Tibial nerve (tissue), 4 donors: ENCODE results near the gene FEZF1. TPM values are rescaled to one million over a fixed set of nuclear protein-coding genes. Genes with fewer than 3 reads are reported as not detected.
A peak's percentile ranks its signal among the peaks of the same experiment; 100 is the strongest.

Experiments used
- DNase-seq, 2 donors: peaks; one replicate each; pipeline ENCODE4 v3.0.0-alpha.2; 2019; ENCODE audit warnings: low spot score in 2 of 2
- H3K27ac ChIP-seq, 4 donors: fragments of 200-600 bp; sonication (generic) in 3 of 4; one replicate each; pipeline ENCODE4 v1.5.1; 2017 to 2019; ENCODE audit warnings: mild to moderate bottlenecking in 1 of 4
- H3K27me3 ChIP-seq, 2 donors: fragments of 200-600 bp; sonication (generic) in 1 of 2; one replicate each; pipeline versions ENCODE4 v1.5.1 to v1.6.0; 2017 to 2019
- H3K36me3 ChIP-seq, 3 donors: fragments of 200-600 bp; sonication (generic); one replicate each; pipeline ENCODE4 v1.5.1; 2018 to 2019
- H3K4me1 ChIP-seq, 4 donors: fragments of 200-600 bp; sonication (generic) in 3 of 4; one replicate each; pipeline ENCODE4 v1.5.1; 2017 to 2019
- H3K4me3 ChIP-seq, 4 donors: fragments of 200-600 bp; sonication (generic) in 3 of 4; one replicate each; pipeline ENCODE4 v1.5.1; 2017 to 2019; ENCODE audit warnings: mild to moderate bottlenecking in 1 of 4, moderate library complexity in 1 of 4
- H3K9me3 ChIP-seq, 4 donors: fragments of 200-600 bp; sonication (generic) in 3 of 4; one replicate each; pipeline ENCODE4 v1.5.1; 2017 to 2019
- CTCF ChIP-seq, 5 experiments: fragments of 200-600 bp in 3 of 5; fragments of 450-650 bp in 2 of 5; sonication (generic) in 3 of 5; IDR thresholded peaks; one replicate each; pipeline ENCODE4 v1.5.1; 2016 to 2019; ENCODE audit warnings: antibody characterized with exemption in 5 of 5, mild to moderate bottlenecking in 3 of 5, moderate library complexity in 2 of 5
- EP300 ChIP-seq, 2 donors: sonication (generic); formaldehyde crosslinking; IDR thresholded peaks; one replicate each; pipeline ENCODE4 v1.6.1; 2017; ENCODE audit warnings: antibody characterized with exemption in 2 of 2, mild to moderate bottlenecking in 1 of 2
- POLR2A ChIP-seq, 2 donors: fragments of 450-650 bp; IDR thresholded peaks; one replicate each; pipeline ENCODE4 v1.6.1; 2017; ENCODE audit warnings: antibody characterized with exemption in 2 of 2, mild to moderate bottlenecking in 2 of 2, moderate library complexity in 2 of 2
- whole genome bisulfite sequencing, 2 donors: methylation state at CpG; one replicate each; pipeline ENCODE4 v1.1.5; 2018; 5-methylcytosine and 5-hydroxymethylcytosine counted together
- total RNA-seq, 4 donors: library from RNA; depleted of rRNA; stranded (reverse); fragments of >200 nt; gene quantifications; one replicate each; pipeline ENCODE4 v1.1.0, GENCODE V29; 2016

The FEZF1 gene
- under 1 TPM in 1 of 4 donors, not detected in 3; 0.22 TPM for total RNA-seq

GRCh38 chr7:122304319-122304975, at the start of gene FEZF1:
Gene FEZF1, minus strand, starts transcription at chr7:122304750. Its CDS starts 313 bp downstream, at chr7:122304437.
- TF ChIP-seq EP300 (IDR thresholded peaks at IDR 0.05), result no peak
- no peak for TF ChIP-seq CTCF (IDR thresholded peaks at IDR 0.05)
- TF ChIP-seq POLR2A (IDR thresholded peaks at IDR 0.05), result no peak
- Histone ChIP-seq H3K27me3 (peaks cover 9 to 100% of the 10 kb centered on the region in 2 donors), H3K27ac (no peak within 1 kb of the TSS), H3K36me3 (no peaks in the 10 kb centered on the region), H3K9me3 (no peaks in the 10 kb centered on the region), H3K4me1 (peaks cover 0 to 69% (median 20%) of the 10 kb centered on the region in 4 donors), H3K4me3 (peak within 1 kb of the TSS; percentile 5 to 35 (median 12))
- no peak for DNase-seq
- WGBS, 2 donors, result 5 to 7% methylated on average over 24 to 31 of the region's 35 CpGs

GRCh38 chr7:122352454-122352853, 47.9 kb upstream of the FEZF1 start:
- H3K36me3 ChIP-seq, result no peaks in the 10 kb centered on the region
- no peak for DNase-seq
- no peak overlapping the region for H3K4me3 ChIP-seq
- no peak for TF ChIP-seq POLR2A (IDR thresholded peaks at IDR 0.05)
- no peak for TF ChIP-seq EP300 (IDR thresholded peaks at IDR 0.05)
- no peak for TF ChIP-seq CTCF (IDR thresholded peaks at IDR 0.05)
- H3K4me1 ChIP-seq, result no peaks in the 10 kb centered on the region
- 45% methylated on average over 3 of the region's 3 CpGs for WGBS, 2 donors
- H3K9me3 ChIP-seq, result no peaks in the 10 kb centered on the region
- H3K27ac ChIP-seq, result no peak overlapping the region
- H3K27me3 ChIP-seq, result no peaks in the 10 kb centered on the region

DNA sequence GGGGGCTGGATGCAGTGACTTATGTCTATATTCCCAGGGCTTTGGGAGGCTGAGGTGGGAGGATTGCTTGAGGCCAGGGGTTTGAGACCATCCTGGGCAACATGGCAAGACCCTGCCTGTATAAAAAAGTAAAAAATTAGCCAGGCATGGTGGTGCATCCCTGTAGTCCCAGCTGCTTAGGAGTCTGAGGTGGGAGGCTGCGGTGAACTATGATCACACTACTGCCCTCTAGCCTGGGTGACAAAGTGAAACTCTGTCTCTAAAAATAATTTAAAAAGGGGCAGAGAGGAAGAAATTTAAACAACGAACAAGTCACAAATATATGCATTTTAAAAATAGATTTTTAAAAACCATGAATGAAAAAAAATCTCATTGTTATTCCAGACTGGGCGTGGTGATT, 46.2 kb upstream of the FEZF1 start:
- no peak for DNase-seq
- H3K36me3 ChIP-seq, result no peaks in the 10 kb centered on the region
- no peaks in the 10 kb centered on the region for H3K4me1 ChIP-seq
- H3K27me3 ChIP-seq, result no peaks in the 10 kb centered on the region
- H3K27ac ChIP-seq, result no peak overlapping the region
- no peak overlapping the region for H3K4me3 ChIP-seq
- H3K9me3 ChIP-seq, result no peaks in the 10 kb centered on the region
- no peak for TF ChIP-seq CTCF (IDR thresholded peaks at IDR 0.05)
- no peak for TF ChIP-seq POLR2A (IDR thresholded peaks at IDR 0.05)
- no peak for TF ChIP-seq EP300 (IDR thresholded peaks at IDR 0.05)
- 83 to 86% methylated on average over 3 of the region's 3 CpGs for WGBS, 2 donors

GRCh38 chr7:122344303-122344620, 39.7 kb upstream of the FEZF1 start:
- no peaks in the 10 kb centered on the region for H3K27me3 ChIP-seq
- no peak overlapping the region for H3K27ac ChIP-seq
- no peak overlapping the region for H3K4me3 ChIP-seq
- WGBS, 2 donors, result 72 to 74% methylated on average over 1 of the region's 1 CpG
- no peak for TF ChIP-seq CTCF (IDR thresholded peaks at IDR 0.05)
- no peak for TF ChIP-seq EP300 (IDR thresholded peaks at IDR 0.05)
- TF ChIP-seq POLR2A (IDR thresholded peaks at IDR 0.05), result no peak
- no peak for DNase-seq
- H3K4me1 ChIP-seq, result no peaks in the 10 kb centered on the region
- H3K9me3 ChIP-seq, result no peaks in the 10 kb centered on the region
- no peaks in the 10 kb centered on the region for H3K36me3 ChIP-seq

DNA sequence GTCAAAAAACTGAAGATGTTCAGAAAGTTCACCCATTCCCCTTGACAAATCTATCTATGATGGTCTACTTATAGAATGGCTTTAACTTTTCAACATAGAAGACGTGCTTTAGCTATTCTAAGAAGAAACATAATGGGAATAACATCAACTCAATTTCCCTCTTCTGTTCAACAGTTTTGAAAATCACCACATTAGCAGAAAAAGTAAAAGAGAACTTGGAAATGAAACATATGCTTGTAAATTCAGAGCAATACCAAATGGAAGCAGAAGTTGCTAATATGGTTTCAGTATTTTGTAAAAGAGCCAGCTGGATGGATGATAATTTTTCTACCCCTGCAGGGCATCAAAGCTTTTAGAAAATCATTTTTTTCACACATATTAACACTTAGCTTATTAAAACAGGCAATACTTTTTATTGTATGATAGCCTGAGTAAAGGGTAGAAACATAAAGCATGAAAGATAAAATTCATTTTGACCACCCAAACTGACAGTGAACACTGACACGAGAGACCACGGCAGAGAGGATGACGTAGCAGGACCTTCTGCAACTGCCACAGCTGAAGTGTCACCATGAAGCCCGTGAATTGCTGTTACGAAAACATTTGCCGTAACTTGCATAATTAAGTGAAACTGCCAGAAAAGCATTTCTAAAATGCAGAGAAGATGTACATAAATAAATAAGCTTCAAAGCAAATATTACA, 39.2 kb upstream of the FEZF1 start:
- H3K9me3 ChIP-seq, result no peaks in the 10 kb centered on the region
- H3K36me3 ChIP-seq, result no peaks in the 10 kb centered on the region
- 77 to 82% methylated on average over 7 of the region's 7 CpGs for WGBS, 2 donors
- TF ChIP-seq CTCF (IDR thresholded peaks at IDR 0.05) (no peak), POLR2A (IDR thresholded peaks at IDR 0.05) (no peak), EP300 (IDR thresholded peaks at IDR 0.05) (no peak)
- no peak overlapping the region for H3K27ac ChIP-seq
- DNase-seq, result no peak
- H3K4me1 ChIP-seq, result no peaks in the 10 kb centered on the region
- H3K27me3 ChIP-seq, result no peaks in the 10 kb centered on the region
- H3K4me3 ChIP-seq, result no peak overlapping the region
